ENCODE data around the gene ADPRHL1. TPM values are rescaled to one million over a fixed set of nuclear protein-coding genes. Genes with fewer than 3 reads are reported as not detected.
A peak's percentile ranks its signal among the peaks of the same experiment; 100 is the strongest.
"Not testable (repeated sequence)": the region's sequence is repeated elsewhere in the genome, so short reads cannot be mapped to it uniquely, and the experiment has no call there.

Gene ADPRHL1
- total RNA-seq, 1 donor from 2014 or later = 506 TPM

GRCh38 chr13:113443991-113444390, 9.3 kb downstream of the ADPRHL1 start:
- ATAC-seq (ENCODE audit: poor library complexity) (no peak), DNase-seq (no peak)
- intact Hi-C loops (cut with DNase I) = no loop called here

GRCh38 chr13:113442985-113443362, 10.3 kb downstream of the ADPRHL1 start:
- ATAC-seq (ENCODE audit: poor library complexity) = no peak
- DNase-seq = no peak
- intact Hi-C loops (cut with DNase I) = no loop called here

GRCh38 chr13:113442354-113442984, 10.8 kb downstream of the ADPRHL1 start:
- ATAC-seq (ENCODE audit: poor library complexity) (no peak), DNase-seq (peak; percentile 15)
- intact Hi-C loops (cut with DNase I) = no loop called here

GRCh38 chr13:113441661-113442060, 11.6 kb downstream of the ADPRHL1 start:
- intact Hi-C loops (cut with DNase I) = no loop called here
- no peak for ATAC-seq (ENCODE audit: poor library complexity)
- DNase-seq = peak; percentile 26

GRCh38 chr13:113437408-113438010, 15.8 kb downstream of the ADPRHL1 start:
- DNase-seq (peak; percentile 30), ATAC-seq (ENCODE audit: poor library complexity) (peak; percentile 45)

GRCh38 chr13:113436866-113437265, 16.4 kb downstream of the ADPRHL1 start:
- ATAC-seq (ENCODE audit: poor library complexity); intact Hi-C loops (cut with DNase I): not testable (repeated sequence)

More at GRCh38 chr13:113437408-113438010, 15.8 kb downstream of the ADPRHL1 start:
- intact Hi-C loops (cut with DNase I) = no loop called here

GRCh38 chr13:113435907-113436306, 17.4 kb downstream of the ADPRHL1 start:
- ATAC-seq (ENCODE audit: poor library complexity); intact Hi-C loops (cut with DNase I): not testable (repeated sequence)
- peak; percentile 43 for DNase-seq

More at GRCh38 chr13:113436866-113437265, 16.4 kb downstream of the ADPRHL1 start:
- DNase-seq = peak; percentile 25

GRCh38 chr13:113433391-113433916, 19.8 kb downstream of the ADPRHL1 start:
- DNase-seq (no peak), ATAC-seq (ENCODE audit: poor library complexity) (no peak)
- intact Hi-C loops (cut with DNase I) = no loop called here

GRCh38 chr13:113432506-113433270, 20.6 kb downstream of the ADPRHL1 start:
- intact Hi-C loops (cut with DNase I) = no loop called here
- DNase-seq (peak; percentile 46), ATAC-seq (ENCODE audit: poor library complexity) (peak; percentile 50)

GRCh38 chr13:113431171-113431570, 22.1 kb downstream of the ADPRHL1 start:
- DNase-seq = no peak
- ATAC-seq (ENCODE audit: poor library complexity) = peak; percentile 12
- intact Hi-C loops (cut with DNase I) = no loop called here

- ATAC-seq (ENCODE audit: poor library complexity) (peak; percentile 37), DNase-seq (peak; percentile 35)
- intact Hi-C loops (cut with DNase I) = no loop called here
These were observed 22.7 kb downstream of the ADPRHL1 start for GRCh38 chr13:113430378-113431110.

GRCh38 chr13:113429608-113429985, 23.7 kb downstream of the ADPRHL1 start:
- intact Hi-C loops (cut with DNase I) = no loop called here
- ATAC-seq (ENCODE audit: poor library complexity) = no peak
- DNase-seq = no peak

GRCh38 chr13:113428871-113429607, 24.2 kb downstream of the ADPRHL1 start:
- ATAC-seq (ENCODE audit: poor library complexity) (no peak), DNase-seq (peak; percentile 41)
- intact Hi-C loops (cut with DNase I) = no loop called here

- intact Hi-C loops (cut with DNase I) = no loop called here
- ATAC-seq (ENCODE audit: poor library complexity) (no peak), DNase-seq (no peak)
These were observed 24.8 kb downstream of the ADPRHL1 start for GRCh38 chr13:113428469-113428865.

GRCh38 chr13:113427562-113428468, 25.5 kb downstream of the ADPRHL1 start:
- intact Hi-C loops (cut with DNase I) = no loop called here
- DNase-seq (peak; percentile 34), ATAC-seq (ENCODE audit: poor library complexity) (no peak)

GRCh38 chr13:113426591-113426986, 26.7 kb downstream of the ADPRHL1 start:
- intact Hi-C loops (cut with DNase I) = no loop called here
- ATAC-seq (ENCODE audit: poor library complexity) (no peak), DNase-seq (no peak)

- intact Hi-C loops (cut with DNase I) = no loop called here
- DNase-seq = peak; percentile 26
- no peak for ATAC-seq (ENCODE audit: poor library complexity)
These were observed 27.2 kb downstream of the ADPRHL1 start for GRCh38 chr13:113425941-113426590.
